ES-I3 (cell line): ENCODE data around the gene USP36.
"Not testable (repeated sequence)": the region's sequence is repeated elsewhere in the genome, so short reads cannot be mapped to it uniquely, and the experiment has no call there.

ENCODE experiments used
- H3K36me3 ChIP-seq: 2 replicates; pipeline ENCODE4 v1.6.1; 2013; ENCODE audit warnings: mild to moderate bottlenecking, low read length, control low read depth, moderate library complexity; ENCODE audit not compliant: insufficient read depth
- H3K4me1 ChIP-seq: 2 replicates; pipeline ENCODE4 v1.6.1; 2013; ENCODE audit warnings: mild to moderate bottlenecking, control low read depth, low read length; ENCODE audit not compliant: insufficient read depth
- H3K9ac ChIP-seq: 2 replicates; pipeline ENCODE4 v1.6.1; 2013; ENCODE audit warnings: low read depth, mild to moderate bottlenecking, low read length, moderate library complexity
- H3K9me3 ChIP-seq: 2 replicates; pipeline ENCODE4 v1.6.1; 2013; ENCODE audit warnings: mild to moderate bottlenecking, low read length, moderate library complexity; ENCODE audit not compliant: control insufficient read depth, insufficient read depth

Gene USP36

GRCh38 chr17:78753316-78754250 is 87.0 kb downstream of the USP36 start:
- H3K4me1 ChIP-seq, result no peaks in the 10 kb centered on the region

DNA sequence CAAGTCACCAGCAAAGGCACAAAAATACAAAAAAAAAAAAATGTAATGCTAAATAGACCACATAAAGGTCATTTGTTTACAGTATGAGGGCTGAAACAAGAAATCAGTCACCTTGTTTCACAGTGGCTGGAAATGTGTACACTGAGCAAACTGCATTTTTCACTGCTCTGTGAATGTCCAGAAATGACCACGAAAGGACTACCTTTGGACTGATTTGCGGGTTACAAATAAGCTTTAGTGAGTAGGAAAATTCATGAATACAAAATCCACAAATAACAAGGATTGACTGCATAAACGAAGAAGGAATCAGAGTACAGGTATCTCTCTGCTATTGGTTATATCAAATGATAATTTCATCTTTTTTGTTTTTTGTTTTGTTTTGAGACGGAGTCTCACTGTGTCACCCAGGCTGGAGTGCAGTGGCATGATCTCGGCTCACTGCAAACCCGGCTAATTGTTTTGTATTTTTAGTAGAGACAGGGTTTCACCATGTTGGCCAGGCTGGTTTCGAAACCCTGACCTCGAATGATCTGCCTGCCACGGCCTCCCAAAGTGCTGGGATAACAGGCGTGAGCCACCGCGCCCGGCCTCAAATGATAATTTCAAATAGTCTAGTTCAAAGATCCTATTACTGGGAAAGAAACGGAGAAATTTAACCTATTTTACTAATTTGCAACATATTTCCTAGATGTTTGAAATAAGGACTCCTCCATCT is 89.0 kb downstream of the USP36 start:
- no peak overlapping the region for H3K9ac ChIP-seq
- H3K36me3 ChIP-seq, result no peaks in the 10 kb centered on the region
- peaks cover 3% of the 10 kb centered on the region for H3K4me1 ChIP-seq
- H3K9me3 ChIP-seq, result no peaks in the 10 kb centered on the region

More at GRCh38 chr17:78753316-78754250, 87.0 kb downstream of the USP36 start:
- no peaks in the 10 kb centered on the region for H3K9me3 ChIP-seq
- no peaks in the 10 kb centered on the region for H3K36me3 ChIP-seq
- H3K9ac ChIP-seq, result no peak overlapping the region

DNA sequence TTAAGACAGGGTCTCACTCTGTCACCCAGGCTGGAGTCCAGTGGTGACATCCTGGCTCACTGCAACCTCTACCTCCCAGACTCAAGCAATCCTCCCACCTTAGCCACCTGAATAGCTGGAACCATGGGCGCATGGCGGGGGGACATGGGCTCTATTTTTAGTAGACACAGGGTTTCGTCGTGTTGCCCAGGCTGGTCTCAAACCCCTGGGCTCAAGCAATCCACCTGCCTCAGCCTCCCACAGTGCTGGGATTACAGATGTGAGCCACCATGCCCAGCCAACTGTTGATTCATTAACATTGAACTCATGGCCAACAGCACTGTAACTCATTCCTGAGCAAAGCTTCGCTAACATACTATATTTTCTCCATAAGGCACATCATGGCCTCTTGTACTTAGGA is 89.6 kb downstream of the USP36 start:
- H3K9me3 ChIP-seq, H3K9ac ChIP-seq, H3K36me3 ChIP-seq, H3K4me1 ChIP-seq: not testable (repeated sequence)

DNA sequence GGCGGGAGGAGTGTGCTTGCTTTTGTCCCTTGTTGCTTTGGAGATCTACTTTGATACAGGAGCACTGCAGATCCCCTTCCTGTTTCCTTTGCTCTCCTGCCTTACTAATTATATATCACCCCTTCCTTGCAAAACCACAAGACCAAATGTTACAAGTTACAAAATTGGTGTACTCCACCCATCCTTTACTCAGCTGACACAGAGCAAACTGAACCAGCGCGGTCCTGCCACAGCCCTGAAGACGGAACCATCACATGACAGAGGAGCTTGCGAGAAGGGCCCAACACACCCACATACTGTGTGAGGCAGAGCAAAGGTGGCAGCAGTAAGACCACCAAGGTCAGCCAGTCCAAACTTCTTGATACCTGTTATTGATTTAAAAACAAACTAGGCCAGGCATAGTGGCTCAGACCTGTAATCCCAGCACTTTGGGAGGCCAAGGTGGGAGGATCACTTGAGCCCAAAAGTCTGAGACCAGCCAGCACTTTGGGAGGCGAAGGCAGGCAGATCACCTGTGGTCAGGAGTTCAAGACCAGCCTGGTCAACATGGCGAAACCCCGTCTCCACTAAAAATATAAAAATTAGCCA is 91.8 kb downstream of the USP36 start:
- Histone ChIP-seq H3K4me1 (peaks cover 12% of the 10 kb centered on the region), H3K9ac (no peak overlapping the region), H3K9me3 (no peaks in the 10 kb centered on the region), H3K36me3 (no peaks in the 10 kb centered on the region)

DNA sequence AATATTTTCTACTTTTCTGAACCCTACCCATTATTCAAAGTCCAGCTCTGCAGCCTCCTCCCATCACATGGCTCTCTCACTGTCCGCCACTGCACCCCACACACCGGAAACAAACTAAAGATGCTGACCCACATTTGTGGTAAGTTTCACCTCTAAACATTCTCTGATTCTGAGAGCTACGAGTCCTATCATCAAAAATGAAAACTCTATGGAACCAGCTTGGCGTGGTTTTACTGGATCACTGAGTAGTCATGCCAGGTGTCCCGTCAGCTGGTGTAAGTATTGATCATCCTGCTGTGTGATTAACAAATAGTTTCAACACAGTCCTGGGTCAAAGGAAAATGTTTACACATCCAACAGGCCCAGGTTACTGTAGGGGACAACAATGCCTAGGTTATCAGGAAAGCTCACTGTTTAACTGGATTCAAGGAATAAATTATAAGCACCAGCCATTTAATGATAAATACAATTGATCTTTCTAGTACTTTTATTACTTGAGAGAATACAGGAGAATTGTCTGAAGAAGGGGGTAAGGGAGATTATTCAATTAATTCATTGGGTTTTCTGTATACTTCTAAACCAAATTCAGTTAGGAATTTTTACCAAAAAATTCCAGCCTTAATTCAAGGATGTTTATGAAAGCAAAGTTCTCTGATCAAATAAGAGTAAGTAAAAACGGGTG is 92.4 kb downstream of the USP36 start:
- Histone ChIP-seq H3K4me1 (peaks cover 12% of the 10 kb centered on the region), H3K9me3 (no peaks in the 10 kb centered on the region), H3K36me3 (no peaks in the 10 kb centered on the region), H3K9ac (no peak overlapping the region)

GRCh38 chr17:78747488-78747887 is 93.1 kb downstream of the USP36 start:
- H3K4me1 ChIP-seq, result peaks cover 12% of the 10 kb centered on the region
- no peaks in the 10 kb centered on the region for H3K9me3 ChIP-seq
- H3K36me3 ChIP-seq, result no peaks in the 10 kb centered on the region
- no peak overlapping the region for H3K9ac ChIP-seq

GRCh38 chr17:78746949-78747269 is 93.7 kb downstream of the USP36 start:
- peaks cover 12% of the 10 kb centered on the region for H3K4me1 ChIP-seq

GRCh38 chr17:78746263-78746948 is 94.2 kb downstream of the USP36 start:
- H3K4me1 ChIP-seq, result peaks cover 15% of the 10 kb centered on the region
- H3K36me3 ChIP-seq, result no peaks in the 10 kb centered on the region
- no peak overlapping the region; the same call in 1 of the 2 replicates for H3K9ac ChIP-seq

More at GRCh38 chr17:78746949-78747269, 93.7 kb downstream of the USP36 start:
- Histone ChIP-seq H3K9ac (no peak overlapping the region), H3K9me3 (no peaks in the 10 kb centered on the region), H3K36me3 (no peaks in the 10 kb centered on the region)

More at GRCh38 chr17:78746263-78746948, 94.2 kb downstream of the USP36 start:
- H3K9me3 ChIP-seq, result no peaks in the 10 kb centered on the region
